NCI-H2029 (cell line): ENCODE results near the gene VPS18.
A peak's percentile ranks its signal among the peaks of the same experiment; 100 is the strongest.
"Not testable (repeated sequence)": the region's sequence is repeated elsewhere in the genome, so short reads cannot be mapped to it uniquely, and the experiment has no call there.

Experiments used
- DNase-seq: peaks from one replicate; lab custom pipeline; 2025; lab: John Stamatoyannopoulos, UW

VPS18 gene, protein sequence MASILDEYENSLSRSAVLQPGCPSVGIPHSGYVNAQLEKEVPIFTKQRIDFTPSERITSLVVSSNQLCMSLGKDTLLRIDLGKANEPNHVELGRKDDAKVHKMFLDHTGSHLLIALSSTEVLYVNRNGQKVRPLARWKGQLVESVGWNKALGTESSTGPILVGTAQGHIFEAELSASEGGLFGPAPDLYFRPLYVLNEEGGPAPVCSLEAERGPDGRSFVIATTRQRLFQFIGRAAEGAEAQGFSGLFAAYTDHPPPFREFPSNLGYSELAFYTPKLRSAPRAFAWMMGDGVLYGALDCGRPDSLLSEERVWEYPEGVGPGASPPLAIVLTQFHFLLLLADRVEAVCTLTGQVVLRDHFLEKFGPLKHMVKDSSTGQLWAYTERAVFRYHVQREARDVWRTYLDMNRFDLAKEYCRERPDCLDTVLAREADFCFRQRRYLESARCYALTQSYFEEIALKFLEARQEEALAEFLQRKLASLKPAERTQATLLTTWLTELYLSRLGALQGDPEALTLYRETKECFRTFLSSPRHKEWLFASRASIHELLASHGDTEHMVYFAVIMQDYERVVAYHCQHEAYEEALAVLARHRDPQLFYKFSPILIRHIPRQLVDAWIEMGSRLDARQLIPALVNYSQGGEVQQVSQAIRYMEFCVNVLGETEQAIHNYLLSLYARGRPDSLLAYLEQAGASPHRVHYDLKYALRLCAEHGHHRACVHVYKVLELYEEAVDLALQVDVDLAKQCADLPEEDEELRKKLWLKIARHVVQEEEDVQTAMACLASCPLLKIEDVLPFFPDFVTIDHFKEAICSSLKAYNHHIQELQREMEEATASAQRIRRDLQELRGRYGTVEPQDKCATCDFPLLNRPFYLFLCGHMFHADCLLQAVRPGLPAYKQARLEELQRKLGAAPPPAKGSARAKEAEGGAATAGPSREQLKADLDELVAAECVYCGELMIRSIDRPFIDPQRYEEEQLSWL

GRCh38 chr15:40893733-40894680 lies at the start of gene VPS18:
TSS of gene VPS18 (plus strand) at chr15:40894450. CDS start at chr15:40894769, 319 bp downstream.
- peak; percentile 86 for DNase-seq

GRCh38 chr15:40844696-40845030 lies 49.6 kb upstream of the VPS18 start:
- DNase-seq: no peak

GRCh38 chr15:40845036-40845435 lies 49.2 kb upstream of the VPS18 start:
- no peak for DNase-seq

- peak; percentile 80 for DNase-seq
Measured at GRCh38 chr15:40845511-40846284, 48.6 kb upstream of the VPS18 start.

- DNase-seq: no peak
Measured at GRCh38 chr15:40846841-40847222, 47.4 kb upstream of the VPS18 start.

GRCh38 chr15:40847223-40847961 lies 46.9 kb upstream of the VPS18 start:
- peak; percentile 76 for DNase-seq

DNA sequence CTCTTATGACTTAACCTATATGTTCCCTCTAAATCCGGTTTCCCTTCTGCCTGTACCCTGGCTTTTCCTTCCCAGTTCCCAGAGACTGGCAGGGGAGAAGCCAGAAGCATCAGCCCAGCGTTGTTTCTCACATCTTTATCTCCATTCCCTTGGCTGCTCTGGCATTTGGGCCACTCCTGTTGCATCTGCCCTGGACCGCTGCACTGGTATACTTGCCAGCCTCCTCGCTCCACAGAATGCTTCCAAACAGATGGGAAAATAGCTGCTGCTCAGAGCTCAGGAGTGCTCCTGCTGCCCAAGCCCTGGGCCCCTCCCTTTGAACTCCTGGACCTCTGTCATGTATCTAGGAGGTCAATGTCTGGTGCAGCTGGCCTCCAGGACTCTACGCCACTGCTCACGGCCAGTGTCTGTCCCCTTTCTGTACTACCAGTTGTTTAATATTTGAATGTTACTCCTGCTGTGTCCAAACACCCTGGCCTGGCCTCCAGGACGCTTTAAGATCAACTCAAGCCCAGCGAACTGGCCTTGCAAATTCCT lies 43.6 kb upstream of the VPS18 start:
- no peak for DNase-seq

DNA sequence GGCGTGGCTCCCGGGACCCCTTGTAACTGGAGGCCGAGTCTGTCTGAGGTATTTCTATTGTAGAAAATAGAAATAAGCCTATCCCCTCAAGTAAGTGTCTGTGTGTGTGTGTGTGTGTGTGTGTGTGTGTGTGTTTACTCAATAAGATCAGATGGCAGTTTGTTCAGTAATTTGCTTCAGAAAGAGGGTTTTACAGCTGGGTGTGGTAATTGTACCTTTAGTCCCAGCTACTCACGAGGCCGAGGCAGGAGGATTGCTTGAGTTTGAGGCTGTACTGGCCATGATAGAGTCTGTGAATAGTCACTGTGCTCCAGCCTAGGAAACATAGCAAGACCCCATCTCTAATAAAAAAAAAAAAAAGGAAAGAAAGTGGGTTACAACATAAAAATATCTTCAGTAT lies 41.7 kb upstream of the VPS18 start:
- no peak for DNase-seq

DNA sequence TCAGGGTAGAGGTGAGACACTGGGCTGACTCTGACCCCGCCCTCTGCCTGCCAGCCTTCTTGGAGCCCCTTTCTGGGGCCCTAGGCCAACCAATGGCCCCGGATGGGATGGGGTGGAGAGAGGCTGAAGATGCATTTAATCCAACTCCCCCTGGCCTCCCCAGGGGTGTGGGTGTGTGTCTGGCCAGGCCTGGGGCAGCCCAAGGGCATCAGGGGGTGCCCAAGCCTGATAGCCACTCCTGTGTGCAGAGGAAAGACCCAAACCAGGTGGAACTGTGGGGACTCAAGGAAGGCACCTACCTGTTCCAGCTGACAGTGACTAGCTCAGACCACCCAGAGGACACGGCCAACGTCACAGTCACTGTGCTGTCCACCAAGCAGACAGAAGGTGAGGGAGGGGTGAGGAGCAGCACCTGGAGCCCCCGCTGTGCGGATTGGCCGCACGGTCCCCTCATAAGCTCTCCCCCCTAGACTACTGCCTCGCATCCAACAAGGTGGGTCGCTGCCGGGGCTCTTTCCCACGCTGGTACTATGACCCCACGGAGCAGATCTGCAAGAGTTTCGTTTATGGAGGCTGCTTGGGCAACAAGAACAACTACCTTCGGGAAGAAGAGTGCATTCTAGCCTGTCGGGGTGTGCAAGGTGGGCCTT lies 40.9 kb upstream of the VPS18 start:
- no peak for DNase-seq

DNA sequence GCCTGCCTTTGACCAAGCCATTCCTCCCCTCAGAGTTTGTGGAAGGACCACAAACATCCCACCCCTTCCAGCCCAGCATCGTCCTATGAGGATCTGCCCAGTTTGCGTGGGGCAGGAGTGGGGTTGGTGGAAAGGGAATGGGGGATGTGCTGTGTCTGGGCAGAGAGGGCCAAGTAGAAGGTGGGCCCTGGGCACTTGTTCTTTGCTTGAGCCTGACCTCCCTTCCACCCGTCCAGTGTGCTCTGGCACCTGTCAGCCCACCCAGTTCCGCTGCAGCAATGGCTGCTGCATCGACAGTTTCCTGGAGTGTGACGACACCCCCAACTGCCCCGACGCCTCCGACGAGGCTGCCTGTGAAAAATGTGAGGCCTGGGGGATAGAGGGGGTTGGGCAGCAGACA lies 40.1 kb upstream of the VPS18 start:
- DNase-seq: no peak

DNA sequence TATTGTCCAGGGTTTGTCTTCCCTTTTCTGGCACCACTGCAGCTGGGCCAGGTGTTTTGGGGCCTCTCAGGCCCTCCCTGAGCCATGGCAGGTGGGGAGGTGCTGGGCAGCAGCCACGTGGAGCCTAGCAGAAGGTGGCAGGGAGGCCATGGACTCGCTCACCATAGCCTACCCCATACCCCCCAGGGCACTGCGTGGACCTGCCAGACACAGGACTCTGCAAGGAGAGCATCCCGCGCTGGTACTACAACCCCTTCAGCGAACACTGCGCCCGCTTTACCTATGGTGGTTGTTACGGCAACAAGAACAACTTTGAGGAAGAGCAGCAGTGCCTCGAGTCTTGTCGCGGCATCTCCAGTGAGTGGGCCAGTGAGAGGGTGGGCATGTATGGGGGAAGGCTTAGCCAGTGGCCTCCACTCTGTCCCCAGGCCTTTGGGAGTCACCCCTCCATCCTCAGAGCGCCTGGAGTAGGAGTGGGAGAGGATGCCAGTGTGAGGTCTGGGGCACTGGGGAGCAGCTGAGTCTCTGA lies 38.5 kb upstream of the VPS18 start:
- no peak for DNase-seq

DNA sequence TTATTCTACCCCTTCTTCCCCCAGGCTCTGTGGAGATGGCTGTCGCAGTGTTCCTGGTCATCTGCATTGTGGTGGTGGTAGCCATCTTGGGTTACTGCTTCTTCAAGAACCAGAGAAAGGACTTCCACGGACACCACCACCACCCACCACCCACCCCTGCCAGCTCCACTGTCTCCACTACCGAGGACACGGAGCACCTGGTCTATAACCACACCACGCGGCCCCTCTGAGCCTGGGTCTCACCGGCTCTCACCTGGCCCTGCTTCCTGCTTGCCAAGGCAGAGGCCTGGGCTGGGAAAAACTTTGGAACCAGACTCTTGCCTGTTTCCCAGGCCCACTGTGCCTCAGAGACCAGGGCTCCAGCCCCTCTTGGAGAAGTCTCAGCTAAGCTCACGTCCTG lies 37.5 kb upstream of the VPS18 start:
- DNase-seq: no peak

- peak; percentile 59 for DNase-seq
Measured at GRCh38 chr15:40857601-40858341, 36.5 kb upstream of the VPS18 start.

DNA sequence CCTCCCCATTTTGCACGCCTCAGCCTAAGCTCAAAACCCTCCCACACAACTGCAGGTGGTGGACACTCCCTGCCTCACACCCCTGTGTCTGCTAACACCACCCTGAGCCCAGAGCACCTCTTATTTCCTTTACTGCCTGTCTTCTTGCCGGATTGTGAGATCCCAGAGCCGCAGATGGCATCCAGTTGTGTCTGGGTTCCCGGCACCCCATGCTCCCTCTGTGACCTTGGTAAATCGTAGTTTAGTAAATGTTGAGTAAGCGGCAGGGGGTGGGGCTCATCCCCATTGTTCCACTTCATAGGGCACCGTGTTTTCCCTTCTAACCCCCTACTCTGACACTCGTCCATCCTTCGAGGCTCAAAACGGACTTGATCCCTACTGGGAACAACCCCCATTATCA lies 35.5 kb upstream of the VPS18 start:
- no peak for DNase-seq

GRCh38 chr15:40859206-40859851 lies 34.9 kb upstream of the VPS18 start:
- DNase-seq: peak; percentile 20

- not testable (repeated sequence) for DNase-seq
Measured at GRCh38 chr15:40861147-40861546, 33.1 kb upstream of the VPS18 start.

DNA sequence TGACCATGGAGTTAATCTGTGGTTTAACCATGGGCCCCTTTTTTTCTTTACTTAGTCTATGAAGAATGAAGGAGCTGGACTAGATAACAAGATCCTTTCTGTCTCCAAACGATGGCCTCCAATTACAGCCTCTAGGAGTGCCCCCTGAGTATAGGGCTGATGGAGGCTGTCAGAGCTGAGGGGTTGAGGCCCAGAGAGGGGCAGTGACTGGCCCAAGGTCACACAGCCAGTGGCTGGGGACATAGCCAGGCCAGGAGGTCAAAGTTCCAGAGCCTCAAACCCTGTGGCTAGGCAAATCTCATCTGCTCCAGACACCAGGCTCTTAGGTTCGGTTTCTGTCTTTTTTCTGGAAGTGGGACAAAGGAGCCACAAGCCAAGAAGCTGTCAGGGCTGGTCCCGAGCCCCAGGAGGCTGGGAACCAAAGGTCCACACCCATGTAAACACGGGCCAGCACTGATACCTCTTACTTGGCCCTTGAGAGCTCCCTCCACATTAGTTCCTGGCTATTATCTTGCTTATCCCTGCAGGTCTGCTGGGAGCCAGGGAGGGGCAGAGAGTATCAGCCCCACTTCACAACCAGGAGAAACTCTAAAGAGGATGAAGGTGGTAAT lies 30.5 kb upstream of the VPS18 start:
- no peak for DNase-seq

DNA sequence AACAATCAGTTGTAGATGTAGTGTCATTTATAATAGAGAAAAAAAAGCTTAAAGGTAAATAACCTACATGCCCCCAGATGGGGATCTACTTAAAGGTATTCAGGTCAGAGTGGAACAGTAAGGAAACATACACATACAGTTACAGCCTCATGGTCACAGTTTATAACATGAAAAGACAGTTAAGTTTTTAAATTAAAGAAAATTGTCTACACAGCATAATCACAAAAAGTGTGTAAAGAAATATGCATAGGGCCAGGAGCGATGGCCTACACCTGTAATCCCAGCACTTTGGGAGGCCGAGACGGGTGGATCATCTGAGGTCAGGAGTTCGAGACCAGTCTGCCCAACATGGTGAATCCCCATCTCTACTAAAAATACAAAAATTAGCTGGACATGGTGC lies 27.1 kb upstream of the VPS18 start:
- no peak for DNase-seq
